Liver (tissue), 9 donors: Measurements from ENCODE around the gene NFILZ. TPM values are rescaled to one million over a fixed set of nuclear protein-coding genes. Genes with fewer than 3 reads are reported as not detected.

ENCODE experiments used
- DNase-seq: peaks from one replicate; pipeline ENCODE4 v3.0.0-alpha.2; 2017; ENCODE audit warnings: low spot score
- H3K27ac ChIP-seq, 2 donors: one replicate each; pipeline ENCODE4 v1.7.0; 2013; ENCODE audit warnings: inconsistent platforms in 2 of 2, low read length in 2 of 2, control low read depth in 1 of 2, low read depth in 1 of 2, mild to moderate bottlenecking in 1 of 2
- H3K27me3 ChIP-seq, 4 donors: one replicate each; pipeline versions ENCODE4 v1.6.1 to v1.7.0; 2013; ENCODE audit warnings: low read length in 3 of 4, inconsistent platforms in 1 of 4, mild to moderate bottlenecking in 1 of 4, moderate library complexity in 1 of 4; ENCODE audit not compliant: control insufficient read depth in 4 of 4, insufficient read depth in 4 of 4
- H3K36me3 ChIP-seq, 4 donors: one replicate each; pipeline versions ENCODE4 v1.6.1 to v1.7.0; 2013; ENCODE audit warnings: low read length in 3 of 4, mild to moderate bottlenecking in 3 of 4, low read depth in 1 of 4, moderate library complexity in 1 of 4; ENCODE audit not compliant: control insufficient read depth in 4 of 4, insufficient read depth in 3 of 4
- H3K4me1 ChIP-seq, 4 donors: one replicate each; pipeline versions ENCODE4 v1.6.1 to v1.7.0; 2013; ENCODE audit warnings: low read length in 3 of 4, mild to moderate bottlenecking in 3 of 4, moderate library complexity in 1 of 4; ENCODE audit not compliant: control insufficient read depth in 4 of 4, insufficient read depth in 4 of 4
- H3K4me3 ChIP-seq, 3 donors: one replicate each; pipeline versions ENCODE4 v1.6.1 to v1.7.0; 2013; ENCODE audit warnings: low read length in 3 of 3, control low read depth in 1 of 3, low read depth in 1 of 3, mild to moderate bottlenecking in 1 of 3
- H3K9ac ChIP-seq, 2 donors: one replicate each; pipeline ENCODE4 v1.7.0; 2013; ENCODE audit warnings: low read length in 2 of 2, mild to moderate bottlenecking in 2 of 2, moderate library complexity in 2 of 2, control low read depth in 1 of 2, low read depth in 1 of 2
- H3K9me3 ChIP-seq, 4 donors: one replicate each; pipeline versions ENCODE4 v1.6.1 to v1.7.0; 2013; ENCODE audit warnings: low read length in 3 of 4; ENCODE audit not compliant: control insufficient read depth in 4 of 4
- ATF3 ChIP-seq: IDR thresholded peaks from 2 replicates; pipeline ENCODE4 v1.6.1; 2016; ENCODE audit warnings: antibody characterized with exemption
- CTCF ChIP-seq: fragments of 150-350 bp; IDR thresholded peaks from 2 replicates; pipeline ENCODE4 v1.5.1; 2017; ENCODE audit warnings: improper control_type of control experiment, low read depth, low read length; ENCODE audit not compliant: missing input control
- EGR1 ChIP-seq, 2 donors: IDR thresholded peaks; 2 replicates each; pipeline ENCODE4 v1.6.1; 2016 to 2018; ENCODE audit warnings: antibody characterized with exemption in 2 of 2, low read depth in 2 of 2
- FOXA1 ChIP-seq: IDR thresholded peaks from 2 replicates; pipeline ENCODE4 v1.6.1; 2016; ENCODE audit warnings: antibody characterized with exemption
- FOXA2 ChIP-seq: IDR thresholded peaks from 2 replicates; pipeline ENCODE4 v1.6.1; 2016; ENCODE audit warnings: antibody characterized with exemption
- GABPA ChIP-seq, 2 donors: IDR thresholded peaks in 1 of 2; conservative IDR thresholded peaks in 1 of 2; 2 replicates each; pipeline ENCODE4 v1.6.1; 2016; ENCODE audit warnings: antibody characterized with exemption in 2 of 2, mild to moderate bottlenecking in 1 of 2, moderate library complexity in 1 of 2
- HNF4A ChIP-seq, 2 donors: conservative IDR thresholded peaks; 2 replicates each; pipeline ENCODE4 v1.6.1; 2016; ENCODE audit warnings: antibody characterized with exemption in 2 of 2, mild to moderate bottlenecking in 2 of 2
- HNF4G ChIP-seq: IDR thresholded peaks from 2 replicates; pipeline ENCODE4 v1.6.1; 2016; ENCODE audit warnings: antibody characterized with exemption
- JUND ChIP-seq, 2 donors: IDR thresholded peaks; 2 replicates each; pipeline ENCODE4 v1.6.1; 2016; ENCODE audit warnings: antibody characterized with exemption in 2 of 2
- MAX ChIP-seq: IDR thresholded peaks from 2 replicates; pipeline ENCODE4 v1.6.1; 2016; ENCODE audit warnings: antibody characterized with exemption
- RAD21 ChIP-seq, 2 donors: IDR thresholded peaks; 2 replicates each; pipeline ENCODE4 v1.6.1; 2016; ENCODE audit warnings: antibody characterized with exemption in 2 of 2, mild to moderate bottlenecking in 2 of 2
- RXRA ChIP-seq, 2 donors: IDR thresholded peaks; 2 replicates each; pipeline ENCODE4 v1.6.1; 2017 to 2018; ENCODE audit warnings: antibody characterized with exemption in 2 of 2, mild to moderate bottlenecking in 1 of 2
- SP1 ChIP-seq: IDR thresholded peaks from 2 replicates; pipeline ENCODE4 v1.6.1; 2018; ENCODE audit warnings: antibody characterized with exemption, mild to moderate bottlenecking
- TAF1 ChIP-seq: conservative IDR thresholded peaks from 2 replicates; pipeline ENCODE4 v1.6.1; 2016; ENCODE audit warnings: antibody characterized with exemption, mild to moderate bottlenecking
- YY1 ChIP-seq: IDR thresholded peaks from 2 replicates; pipeline ENCODE4 v1.6.1; 2016; ENCODE audit warnings: antibody characterized with exemption, mild to moderate bottlenecking
- WGBS: extraction: QIAGEN DNeasy Blood & Tissue Kit; methylation state at CpG from one replicate; pipeline ENCODE4 v1.1.7; 2013; 5-methylcytosine and 5-hydroxymethylcytosine counted together
- polyA plus RNA-seq, 2 donors: library from polyadenylated mRNA; stranded (reverse) in 1 of 2; unstranded in 1 of 2; fragments of 200-250 nt in 1 of 2; fragments of >200 nt in 1 of 2; fragmentation: Nextera tagmentation in 1 of 2; extraction: Ambion mirVana in 1 of 2; gene quantifications; one replicate each; pipeline versions ENCODE4 v1.2.1 to v1.2.3, GENCODE V29; 2013 to 2015
- total RNA-seq, 2 donors: library from RNA; depleted of rRNA; stranded (reverse); fragments of >200 nt; gene quantifications; one replicate each; pipeline ENCODE4 v1.2.3, GENCODE V29; 2014
- TF ChIP-seq, protein P1 (sequence below): IDR thresholded peaks from 2 replicates; pipeline ENCODE4 v1.6.1; 2016; ENCODE audit warnings: antibody characterized with exemption, mild to moderate bottlenecking
- donor health status: healthy.
- donor health status: healthy.
- donor health status: healthy.
- donor health status: healthy.
- donor health status: healthy.

The NFILZ gene
- total and polyA plus RNA-seq, 4 donors, result not detected

- DNase-seq, result no peak
- TF ChIP-seq RAD21 (IDR thresholded peaks at IDR 0.05) (no peak), MAX (no peak), FOXA2 (no peak)
- TF ChIP-seq, protein P1, sequence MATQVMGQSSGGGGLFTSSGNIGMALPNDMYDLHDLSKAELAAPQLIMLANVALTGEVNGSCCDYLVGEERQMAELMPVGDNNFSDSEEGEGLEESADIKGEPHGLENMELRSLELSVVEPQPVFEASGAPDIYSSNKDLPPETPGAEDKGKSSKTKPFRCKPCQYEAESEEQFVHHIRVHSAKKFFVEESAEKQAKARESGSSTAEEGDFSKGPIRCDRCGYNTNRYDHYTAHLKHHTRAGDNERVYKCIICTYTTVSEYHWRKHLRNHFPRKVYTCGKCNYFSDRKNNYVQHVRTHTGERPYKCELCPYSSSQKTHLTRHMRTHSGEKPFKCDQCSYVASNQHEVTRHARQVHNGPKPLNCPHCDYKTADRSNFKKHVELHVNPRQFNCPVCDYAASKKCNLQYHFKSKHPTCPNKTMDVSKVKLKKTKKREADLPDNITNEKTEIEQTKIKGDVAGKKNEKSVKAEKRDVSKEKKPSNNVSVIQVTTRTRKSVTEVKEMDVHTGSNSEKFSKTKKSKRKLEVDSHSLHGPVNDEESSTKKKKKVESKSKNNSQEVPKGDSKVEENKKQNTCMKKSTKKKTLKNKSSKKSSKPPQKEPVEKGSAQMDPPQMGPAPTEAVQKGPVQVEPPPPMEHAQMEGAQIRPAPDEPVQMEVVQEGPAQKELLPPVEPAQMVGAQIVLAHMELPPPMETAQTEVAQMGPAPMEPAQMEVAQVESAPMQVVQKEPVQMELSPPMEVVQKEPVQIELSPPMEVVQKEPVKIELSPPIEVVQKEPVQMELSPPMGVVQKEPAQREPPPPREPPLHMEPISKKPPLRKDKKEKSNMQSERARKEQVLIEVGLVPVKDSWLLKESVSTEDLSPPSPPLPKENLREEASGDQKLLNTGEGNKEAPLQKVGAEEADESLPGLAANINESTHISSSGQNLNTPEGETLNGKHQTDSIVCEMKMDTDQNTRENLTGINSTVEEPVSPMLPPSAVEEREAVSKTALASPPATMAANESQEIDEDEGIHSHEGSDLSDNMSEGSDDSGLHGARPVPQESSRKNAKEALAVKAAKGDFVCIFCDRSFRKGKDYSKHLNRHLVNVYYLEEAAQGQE, result no peak
- 81% methylated on average over 4 of the region's 4 CpGs for WGBS
- no peaks in the 10 kb centered on the region for H3K36me3 ChIP-seq
- H3K4me3 ChIP-seq, result no peak overlapping the region
- H3K9me3 ChIP-seq, result no peaks in the 10 kb centered on the region
- H3K9ac ChIP-seq, result no peak overlapping the region
- no peaks in the 10 kb centered on the region for H3K27me3 ChIP-seq
- H3K27ac ChIP-seq, result no peak overlapping the region
- H3K4me1 ChIP-seq, result no peaks in the 10 kb centered on the region
Observed at GRCh38 chr19:8662263-8662662, 31.8 kb downstream of the NFILZ start.

GRCh38 chr19:8663920-8664670 lies 33.7 kb downstream of the NFILZ start:
- Histone ChIP-seq H3K9ac (no peak overlapping the region), H3K27ac (no peak overlapping the region), H3K27me3 (no peaks in the 10 kb centered on the region), H3K4me1 (no peaks in the 10 kb centered on the region), H3K9me3 (no peaks in the 10 kb centered on the region), H3K4me3 (no peak overlapping the region), H3K36me3 (no peaks in the 10 kb centered on the region)
- WGBS, result 35% methylated on average over 22 of the region's 22 CpGs
- no peak for TF ChIP-seq RXRA (IDR thresholded peaks at IDR 0.05)
- TF ChIP-seq SP1, result no peak
- TF ChIP-seq JUND (IDR thresholded peaks at IDR 0.05), result no peak
- no peak for TF ChIP-seq FOXA2
- TF ChIP-seq YY1, result no peak
- TF ChIP-seq EGR1 (IDR thresholded peaks at IDR 0.05; ENCODE audit: low read depth in 2 of 2), result no peak
- no peak for TF ChIP-seq CTCF
- no peak for TF ChIP-seq HNF4A (conservative IDR thresholded peaks at IDR 0.05)
- no peak for DNase-seq

GRCh38 chr19:8664671-8665057 lies 34.2 kb downstream of the NFILZ start:
- Histone ChIP-seq H3K4me3 (no peak overlapping the region), H3K27me3 (peaks cover 0 to 4% (median 0%) of the 10 kb centered on the region in 4 donors), H3K4me1 (no peaks in the 10 kb centered on the region), H3K9me3 (no peaks in the 10 kb centered on the region), H3K27ac (no peak overlapping the region), H3K9ac (no peak overlapping the region), H3K36me3 (no peaks in the 10 kb centered on the region)
- no peak for DNase-seq
- 57% methylated on average over 4 of the region's 4 CpGs for WGBS
- TF ChIP-seq GABPA (IDR thresholded peaks at IDR 0.05 in 1 of 2, conservative IDR thresholded peaks at IDR 0.05 in 1 of 2) (no peak), ATF3 (no peak), SP1 (no peak), RAD21 (IDR thresholded peaks at IDR 0.05) (no peak), CTCF (no peak), MAX (no peak), FOXA1 (no peak), YY1 (no peak), HNF4A (conservative IDR thresholded peaks at IDR 0.05) (no peak), TAF1 (no peak), RXRA (IDR thresholded peaks at IDR 0.05) (no peak), HNF4G (no peak)
